GM12874 (cell line): ENCODE data around the gene TRAF1.

ENCODE experiments used
- CTCF ChIP-seq: IDR thresholded peaks from 2 replicates; pipeline ENCODE4 v1.5.1; 2011; ENCODE audit warnings: low read depth, mild to moderate bottlenecking, control low read depth, low read length, moderate library complexity; ENCODE audit not compliant: insufficient read depth

Gene TRAF1

DNA sequence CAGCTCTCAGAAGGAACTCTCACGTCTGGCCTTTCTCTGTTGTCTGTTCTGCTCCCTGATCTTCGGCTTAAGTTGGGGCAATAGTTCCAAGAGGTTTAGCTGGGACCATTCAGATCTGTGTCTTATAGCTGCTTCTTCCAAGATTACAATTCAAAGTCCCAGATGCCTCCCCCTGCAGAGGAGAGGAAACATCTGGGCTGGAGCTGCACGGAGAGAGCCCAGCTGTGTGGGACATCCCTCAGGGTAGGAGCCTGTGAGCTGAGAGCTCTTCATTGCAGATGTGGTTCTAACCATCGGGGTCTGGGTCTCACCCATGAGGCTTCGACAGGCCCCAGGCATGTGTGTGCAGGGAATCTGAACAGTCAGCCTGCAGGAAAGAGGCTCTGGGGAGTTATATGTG, 40.6 kb downstream of the TRAF1 start:
- TF ChIP-seq CTCF = no peak

- TF ChIP-seq CTCF = no peak
Measured at GRCh38 chr9:120885457-120885856, 41.1 kb downstream of the TRAF1 start.

GRCh38 chr9:120883608-120883996, 43.0 kb downstream of the TRAF1 start:
- TF ChIP-seq CTCF = no peak

DNA sequence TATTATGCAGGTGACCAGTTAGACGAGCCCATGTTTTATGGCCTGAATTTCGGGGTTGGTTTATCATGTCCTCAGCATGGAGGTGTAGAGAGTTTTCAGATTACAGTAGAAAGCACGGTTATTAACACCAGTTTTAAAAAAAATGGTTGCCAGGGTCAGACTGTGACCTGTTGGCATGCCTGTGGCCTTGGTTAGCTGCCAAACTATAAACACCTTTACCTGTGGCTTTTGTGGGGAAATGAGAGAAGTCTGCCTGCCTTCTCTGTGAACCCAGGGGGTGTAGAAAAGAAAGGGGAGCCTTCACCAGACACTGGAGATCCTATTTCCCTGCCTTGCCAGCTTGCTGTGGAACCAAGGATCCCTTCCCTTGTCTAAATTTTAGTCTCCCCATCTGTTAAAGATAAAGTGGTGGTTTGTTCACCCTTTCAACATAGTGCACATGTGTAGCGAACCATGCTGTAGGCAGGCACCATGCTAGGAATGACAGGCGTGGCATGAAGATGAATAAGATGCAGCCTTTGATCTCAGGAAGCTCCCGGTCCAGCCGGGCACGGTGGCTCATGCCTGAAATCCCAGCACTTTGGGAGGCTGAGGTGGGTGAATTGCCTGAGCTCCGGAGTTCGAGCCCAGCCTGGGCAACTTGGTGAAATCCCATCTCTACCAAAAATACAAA, 43.5 kb downstream of the TRAF1 start:
- TF ChIP-seq CTCF = no peak

GRCh38 chr9:120879446-120879845, 47.1 kb downstream of the TRAF1 start:
- no peak for TF ChIP-seq CTCF

DNA sequence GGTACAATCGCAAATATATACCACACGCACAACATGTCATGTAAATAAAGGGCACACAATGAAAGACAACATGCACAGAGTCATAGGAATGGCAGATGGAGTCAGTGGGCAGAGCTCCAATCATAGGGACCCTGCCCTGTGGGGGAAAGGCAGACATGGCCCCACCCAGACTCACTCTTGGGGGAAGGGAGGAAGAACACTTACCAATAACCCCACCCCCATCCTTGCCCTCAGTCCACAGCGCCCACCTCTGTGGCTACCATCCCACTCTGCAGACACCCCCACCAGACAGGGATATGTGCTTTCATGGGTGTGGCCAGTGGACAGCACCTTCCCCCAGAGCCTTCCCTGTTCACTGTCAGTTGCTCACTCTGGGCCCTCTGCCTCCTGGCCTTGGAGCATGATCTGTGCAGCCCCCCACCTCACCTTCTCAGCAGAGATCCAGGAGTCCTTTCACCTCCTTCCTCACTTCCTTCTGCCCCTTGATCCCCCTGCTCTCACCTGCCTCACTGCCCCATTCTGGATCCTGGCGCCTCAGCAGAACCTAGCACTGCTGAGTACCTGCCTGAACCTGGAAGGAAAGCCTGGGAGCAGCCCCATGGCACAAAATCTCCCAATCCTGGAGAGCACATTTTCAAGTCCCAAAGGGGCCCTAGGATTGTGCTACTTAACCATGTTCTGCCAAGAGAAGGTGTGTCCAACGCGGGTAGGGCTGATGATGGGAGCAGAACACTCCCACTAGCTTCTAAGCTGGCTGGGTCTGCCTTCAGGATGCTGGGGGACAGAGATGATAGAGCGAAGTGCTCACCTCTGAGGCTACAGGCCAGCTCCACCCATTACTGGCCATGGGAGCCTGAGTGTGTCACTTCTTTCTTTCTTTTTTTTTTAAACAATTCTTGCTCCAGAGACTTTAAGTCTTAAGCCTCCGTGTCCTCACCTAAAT, 48.1 kb downstream of the TRAF1 start:
- no peak for TF ChIP-seq CTCF

- TF ChIP-seq CTCF = peak; percentile 30; the same call in 1 of the 2 replicates
Measured at GRCh38 chr9:120877276-120878034, 49.1 kb downstream of the TRAF1 start.
